ENCODE results near the gene KRTAP15-1. TPM values are rescaled to one million over a fixed set of nuclear protein-coding genes. Genes with fewer than 3 reads are reported as not detected.

KRTAP15-1 gene
- total RNA-seq, 1 donor from 2014 or later, result not detected

DNA sequence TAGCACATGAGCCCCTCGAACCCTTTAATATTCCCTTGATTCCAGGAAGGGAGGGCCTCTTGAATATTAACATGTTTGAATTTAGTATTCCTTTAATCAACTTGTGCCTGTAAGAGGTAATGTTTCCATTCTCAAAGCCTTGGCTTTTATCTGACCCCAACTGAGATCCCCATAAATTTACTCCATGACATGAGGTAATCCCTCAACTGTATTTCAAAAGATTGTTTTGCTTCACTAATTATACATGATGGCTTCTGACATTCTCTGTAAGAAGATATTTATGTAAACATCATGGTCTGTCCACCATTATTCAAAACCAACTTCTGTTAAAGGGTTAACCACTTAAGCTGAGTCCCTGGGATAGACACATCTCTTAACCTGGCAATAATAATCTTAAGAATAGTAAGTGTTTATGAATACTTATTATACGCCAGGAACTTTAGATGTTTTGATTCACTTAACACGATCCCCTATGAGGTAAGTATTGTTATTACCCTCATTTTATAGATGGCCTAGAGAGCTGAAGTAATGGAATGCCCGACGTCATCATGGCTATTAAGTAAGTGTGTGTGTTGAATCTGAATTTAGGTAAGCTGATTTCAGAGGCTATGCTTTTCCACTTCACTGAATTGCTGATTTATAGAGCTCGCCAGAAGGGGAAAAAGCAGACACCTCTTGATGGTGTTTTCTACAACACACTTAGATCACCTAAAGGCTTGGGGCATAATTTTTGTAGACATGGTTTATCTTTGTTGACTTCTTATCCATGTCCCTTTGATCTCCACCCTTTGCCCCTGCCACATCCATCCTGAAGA lies 29.0 kb downstream of the KRTAP15-1 start:
- TF ChIP-seq, protein P1, sequence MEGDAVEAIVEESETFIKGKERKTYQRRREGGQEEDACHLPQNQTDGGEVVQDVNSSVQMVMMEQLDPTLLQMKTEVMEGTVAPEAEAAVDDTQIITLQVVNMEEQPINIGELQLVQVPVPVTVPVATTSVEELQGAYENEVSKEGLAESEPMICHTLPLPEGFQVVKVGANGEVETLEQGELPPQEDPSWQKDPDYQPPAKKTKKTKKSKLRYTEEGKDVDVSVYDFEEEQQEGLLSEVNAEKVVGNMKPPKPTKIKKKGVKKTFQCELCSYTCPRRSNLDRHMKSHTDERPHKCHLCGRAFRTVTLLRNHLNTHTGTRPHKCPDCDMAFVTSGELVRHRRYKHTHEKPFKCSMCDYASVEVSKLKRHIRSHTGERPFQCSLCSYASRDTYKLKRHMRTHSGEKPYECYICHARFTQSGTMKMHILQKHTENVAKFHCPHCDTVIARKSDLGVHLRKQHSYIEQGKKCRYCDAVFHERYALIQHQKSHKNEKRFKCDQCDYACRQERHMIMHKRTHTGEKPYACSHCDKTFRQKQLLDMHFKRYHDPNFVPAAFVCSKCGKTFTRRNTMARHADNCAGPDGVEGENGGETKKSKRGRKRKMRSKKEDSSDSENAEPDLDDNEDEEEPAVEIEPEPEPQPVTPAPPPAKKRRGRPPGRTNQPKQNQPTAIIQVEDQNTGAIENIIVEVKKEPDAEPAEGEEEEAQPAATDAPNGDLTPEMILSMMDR (IDR thresholded peaks at IDR 0.05; ENCODE audit: borderline replicate concordance), result no peak

DNA sequence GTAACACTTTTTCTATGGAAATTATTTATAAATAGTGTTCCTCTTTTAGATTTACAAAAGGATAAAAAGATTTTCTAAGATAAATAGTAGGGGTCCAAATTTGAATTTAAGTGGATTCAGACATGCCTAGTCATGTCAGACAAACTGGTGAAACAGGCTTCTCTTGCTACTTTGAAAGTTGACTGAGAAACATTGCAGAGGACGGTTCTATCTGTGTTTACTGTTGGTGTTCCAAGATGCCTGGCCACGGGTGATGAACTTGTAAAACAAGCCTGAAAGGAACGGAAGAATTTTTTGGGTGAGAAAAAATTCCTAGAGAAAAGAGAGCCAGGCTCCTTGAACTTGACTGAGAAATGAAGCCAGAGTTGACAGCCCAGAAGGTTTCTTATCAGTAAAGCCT lies 37.9 kb downstream of the KRTAP15-1 start:
- TF ChIP-seq, protein P1 (IDR thresholded peaks at IDR 0.05; ENCODE audit: borderline replicate concordance), result no peak
- no peak for DNase-seq
- no peaks in the 10 kb centered on the region for H3K9me3 ChIP-seq (replicated peaks)
- no peak overlapping the region for H3K4me3 ChIP-seq
- intact Hi-C loops (cut with micrococcal nuclease), result no loop called here
- H3K36me3 ChIP-seq, result no peaks in the 10 kb centered on the region
- no peaks in the 10 kb centered on the region for H3K27me3 ChIP-seq (ENCODE audit: low read depth)
- peaks cover 9% of the 10 kb centered on the region for H3K4me1 ChIP-seq
- no peak overlapping the region for H3K27ac ChIP-seq (replicated peaks)

More for the DNA sequence above, 29.0 kb downstream of the KRTAP15-1 start:
- no peak for DNase-seq
- Histone ChIP-seq H3K36me3 (no peaks in the 10 kb centered on the region), H3K4me3 (no peak overlapping the region), H3K4me1 (no peaks in the 10 kb centered on the region), H3K27ac (replicated peaks) (no peak overlapping the region), H3K27me3 (ENCODE audit: low read depth) (no peaks in the 10 kb centered on the region), H3K9me3 (replicated peaks) (no peaks in the 10 kb centered on the region)
- intact Hi-C loops (cut with micrococcal nuclease), result no loop called here

DNA sequence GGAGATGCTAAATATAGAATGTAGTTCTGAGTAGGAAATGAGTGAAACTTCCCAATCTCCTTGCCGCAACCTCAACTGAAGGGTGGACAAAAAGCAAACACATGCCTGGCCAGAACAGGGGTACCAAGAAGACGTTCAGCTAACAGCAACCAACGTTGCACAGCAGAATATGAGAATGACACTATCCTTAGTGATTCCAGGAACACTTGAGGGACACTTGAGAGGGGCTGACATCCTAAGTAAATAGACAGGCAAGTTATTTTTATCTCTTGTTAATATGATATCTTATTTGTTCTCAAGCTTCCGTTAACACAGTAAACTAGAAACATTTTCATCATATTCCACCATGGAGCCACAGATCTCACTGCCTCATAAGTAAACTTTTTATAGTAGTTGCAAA lies 39.2 kb downstream of the KRTAP15-1 start:
- Histone ChIP-seq H3K27me3 (ENCODE audit: low read depth) (no peaks in the 10 kb centered on the region), H3K4me3 (no peak overlapping the region), H3K27ac (replicated peaks) (peak overlapping the region; percentile 30), H3K4me1 (peaks cover 9% of the 10 kb centered on the region), H3K36me3 (no peaks in the 10 kb centered on the region), H3K9me3 (replicated peaks) (no peaks in the 10 kb centered on the region)
- TF ChIP-seq, protein P1 (IDR thresholded peaks at IDR 0.05; ENCODE audit: borderline replicate concordance), result no peak
- DNase-seq, result no peak
- intact Hi-C loops (cut with micrococcal nuclease), result no loop called here

DNA sequence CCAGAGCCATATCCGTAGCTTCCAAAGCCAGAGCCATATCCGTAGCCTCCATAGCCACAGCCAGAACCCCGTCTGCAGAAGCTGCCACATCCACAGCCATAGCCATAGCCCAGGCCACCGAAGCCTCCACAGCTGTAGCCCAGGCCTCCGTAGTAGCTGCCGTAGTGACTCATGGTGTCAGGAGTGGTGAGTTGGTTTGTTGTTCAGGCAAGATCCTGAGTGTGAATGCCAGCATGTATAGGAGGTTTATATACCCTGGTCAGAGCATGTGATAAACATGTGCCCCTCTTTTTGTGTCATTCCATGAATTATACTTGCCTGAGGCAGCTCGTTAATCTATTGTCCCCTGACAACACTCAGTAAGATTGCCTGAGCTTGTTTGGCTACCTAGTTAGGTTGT lies 40.1 kb downstream of the KRTAP15-1 start, which contains the start of gene KRTAP19-1:
Gene KRTAP19-1, minus strand, starts transcription at position 223 of the 400 bp plus-strand sequence. Its CDS starts 50 bp downstream, at position 173.
- Histone ChIP-seq H3K36me3 (no peaks in the 10 kb centered on the region), H3K4me3 (no peak within 1 kb of the TSS), H3K27me3 (ENCODE audit: low read depth) (no peaks in the 10 kb centered on the region), H3K27ac (replicated peaks) (peak within 1 kb of the TSS; percentile 30), H3K4me1 (peaks cover 9% of the 10 kb centered on the region), H3K9me3 (replicated peaks) (peaks cover 5% of the 10 kb centered on the region)
- TF ChIP-seq, protein P1 (IDR thresholded peaks at IDR 0.05; ENCODE audit: borderline replicate concordance), result no peak
- intact Hi-C loops (cut with micrococcal nuclease), result no loop called here
- DNase-seq, result no peak

DNA sequence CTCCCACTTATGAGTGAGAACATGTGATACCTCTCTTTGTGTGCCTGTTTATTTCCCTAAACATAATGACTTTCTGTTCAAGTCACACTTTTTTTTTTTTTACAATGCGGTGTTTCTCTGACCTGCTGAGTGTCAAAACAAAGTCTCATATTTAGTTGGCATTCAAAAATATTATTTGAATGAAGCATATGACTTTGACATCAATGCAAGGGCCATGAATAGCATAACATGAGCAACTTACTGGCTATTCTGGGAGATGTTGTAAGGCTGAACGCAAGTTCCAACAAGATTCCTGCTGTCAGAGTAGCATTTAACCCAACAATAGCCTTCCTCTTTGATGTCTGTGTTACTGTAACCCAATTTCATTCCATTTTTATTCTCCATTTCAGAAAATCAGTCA lies 42.1 kb downstream of the KRTAP15-1 start:
- no peak for DNase-seq
- intact Hi-C loops (cut with micrococcal nuclease), result no loop called here
- peaks cover 24% of the 10 kb centered on the region for H3K9me3 ChIP-seq (replicated peaks)
- no peak overlapping the region for H3K27ac ChIP-seq (replicated peaks)
- peaks cover 9% of the 10 kb centered on the region for H3K4me1 ChIP-seq
- H3K36me3 ChIP-seq, result no peaks in the 10 kb centered on the region
- H3K27me3 ChIP-seq (ENCODE audit: low read depth), result no peaks in the 10 kb centered on the region
- no peak overlapping the region for H3K4me3 ChIP-seq
- TF ChIP-seq, protein P1 (IDR thresholded peaks at IDR 0.05; ENCODE audit: borderline replicate concordance), result no peak

All from left ventricle myocardium inferior (tissue), 1 donor.